Muscle layer of colon (tissue), 2 donors: ENCODE data around the gene GYPB.
"Not testable (repeated sequence)": the region's sequence is repeated elsewhere in the genome, so short reads cannot be mapped to it uniquely, and the experiment has no call there.

Experiments used
- H3K27ac ChIP-seq: one replicate; pipeline ENCODE4 v1.7.0; 2013; ENCODE audit warnings: low read depth, mild to moderate bottlenecking, low read length, moderate library complexity
- H3K27me3 ChIP-seq, 2 donors: one replicate each; pipeline ENCODE4 v1.7.0; 2013; ENCODE audit warnings: low read length in 2 of 2, mild to moderate bottlenecking in 2 of 2; ENCODE audit not compliant: insufficient read depth in 2 of 2, control insufficient read depth in 1 of 2
- H3K36me3 ChIP-seq: one replicate; pipeline ENCODE4 v1.7.0; 2013; ENCODE audit warnings: mild to moderate bottlenecking, low read length; ENCODE audit not compliant: insufficient read depth
- H3K4me1 ChIP-seq: one replicate; pipeline ENCODE4 v1.7.0; 2013; ENCODE audit warnings: mild to moderate bottlenecking, low read length; ENCODE audit not compliant: insufficient read depth
- H3K4me3 ChIP-seq, 2 donors: one replicate each; pipeline ENCODE4 v1.7.0; 2013; ENCODE audit warnings: low read length in 2 of 2, low read depth in 1 of 2, mild to moderate bottlenecking in 1 of 2, moderate library complexity in 1 of 2
- H3K9ac ChIP-seq: one replicate; pipeline ENCODE4 v1.7.0; 2013; ENCODE audit warnings: low read length
- H3K9me3 ChIP-seq: one replicate; pipeline ENCODE4 v1.7.0; 2013; ENCODE audit warnings: mild to moderate bottlenecking, low read length
- donor health status: abdominal sarcoma.
- donor health status: Adenocarcinoma of cecum.

GYPB gene

GRCh38 chr4:144019277-144019676 lies at the start of gene GYPB:
Gene GYPB (minus strand): TSS chr4:144019380. CDS start chr4:144019287, 93 bp downstream.
- not testable (repeated sequence) for H3K4me3 ChIP-seq, H3K9ac ChIP-seq, H3K9me3 ChIP-seq, H3K36me3 ChIP-seq, H3K27ac ChIP-seq, H3K27me3 ChIP-seq, H3K4me1 ChIP-seq

- H3K36me3 ChIP-seq, H3K9ac ChIP-seq, H3K4me3 ChIP-seq, H3K27ac ChIP-seq, H3K4me1 ChIP-seq, H3K9me3 ChIP-seq, H3K27me3 ChIP-seq: not testable (repeated sequence)
These were observed 42.4 kb upstream of the GYPB start for GRCh38 chr4:144061556-144061955.

- not testable (repeated sequence) for H3K4me1 ChIP-seq, H3K27me3 ChIP-seq, H3K27ac ChIP-seq, H3K9ac ChIP-seq, H3K9me3 ChIP-seq, H3K4me3 ChIP-seq, H3K36me3 ChIP-seq
These were observed 41.2 kb upstream of the GYPB start for GRCh38 chr4:144060234-144060859.

GRCh38 chr4:144056800-144057199 lies 37.6 kb upstream of the GYPB start:
- no peaks in the 10 kb centered on the region for H3K9me3 ChIP-seq
- H3K9ac ChIP-seq: no peak overlapping the region
- no peak overlapping the region for H3K4me3 ChIP-seq
- H3K4me1 ChIP-seq: no peaks in the 10 kb centered on the region
- no peak overlapping the region for H3K27ac ChIP-seq
- no peaks in the 10 kb centered on the region for H3K36me3 ChIP-seq
- H3K27me3 ChIP-seq: no peaks in the 10 kb centered on the region

GRCh38 chr4:144055336-144055735 lies 36.2 kb upstream of the GYPB start:
- not testable (repeated sequence) for H3K9me3 ChIP-seq, H3K9ac ChIP-seq, H3K4me3 ChIP-seq, H3K4me1 ChIP-seq, H3K27me3 ChIP-seq, H3K27ac ChIP-seq, H3K36me3 ChIP-seq

GRCh38 chr4:144051494-144051893 lies 32.3 kb upstream of the GYPB start:
- H3K36me3 ChIP-seq, H3K9me3 ChIP-seq, H3K27ac ChIP-seq, H3K4me3 ChIP-seq, H3K27me3 ChIP-seq, H3K4me1 ChIP-seq, H3K9ac ChIP-seq: not testable (repeated sequence)

- not testable (repeated sequence) for H3K36me3 ChIP-seq, H3K9me3 ChIP-seq, H3K27me3 ChIP-seq, H3K4me3 ChIP-seq, H3K4me1 ChIP-seq, H3K9ac ChIP-seq, H3K27ac ChIP-seq
These were observed 31.5 kb upstream of the GYPB start for GRCh38 chr4:144050631-144051030.

GRCh38 chr4:144049495-144050424 lies 30.6 kb upstream of the GYPB start:
- not testable (repeated sequence) for H3K9me3 ChIP-seq, H3K27ac ChIP-seq, H3K4me3 ChIP-seq, H3K9ac ChIP-seq, H3K36me3 ChIP-seq, H3K4me1 ChIP-seq, H3K27me3 ChIP-seq

GRCh38 chr4:144044936-144045335 lies 25.8 kb upstream of the GYPB start:
- H3K9ac ChIP-seq, H3K36me3 ChIP-seq, H3K27ac ChIP-seq, H3K4me1 ChIP-seq, H3K4me3 ChIP-seq, H3K27me3 ChIP-seq, H3K9me3 ChIP-seq: not testable (repeated sequence)

- not testable (repeated sequence) for H3K4me3 ChIP-seq, H3K27ac ChIP-seq, H3K27me3 ChIP-seq, H3K36me3 ChIP-seq, H3K9me3 ChIP-seq, H3K4me1 ChIP-seq, H3K9ac ChIP-seq
These were observed 13.4 kb upstream of the GYPB start for GRCh38 chr4:144032580-144032979.

GRCh38 chr4:144031875-144032274 lies 12.7 kb upstream of the GYPB start:
- H3K4me3 ChIP-seq, H3K27ac ChIP-seq, H3K27me3 ChIP-seq, H3K4me1 ChIP-seq, H3K9ac ChIP-seq, H3K36me3 ChIP-seq, H3K9me3 ChIP-seq: not testable (repeated sequence)

GRCh38 chr4:144031369-144031768 lies 12.2 kb upstream of the GYPB start:
- H3K9me3 ChIP-seq, H3K4me3 ChIP-seq, H3K4me1 ChIP-seq, H3K36me3 ChIP-seq, H3K9ac ChIP-seq, H3K27ac ChIP-seq, H3K27me3 ChIP-seq: not testable (repeated sequence)
